Measurements from ENCODE around the gene TALDO1. TPM values are rescaled to one million over a fixed set of nuclear protein-coding genes. Genes with fewer than 3 reads are reported as not detected.

The TALDO1 gene
- total RNA-seq, 1 experiment from 2014 or later, result 268 TPM

DNA sequence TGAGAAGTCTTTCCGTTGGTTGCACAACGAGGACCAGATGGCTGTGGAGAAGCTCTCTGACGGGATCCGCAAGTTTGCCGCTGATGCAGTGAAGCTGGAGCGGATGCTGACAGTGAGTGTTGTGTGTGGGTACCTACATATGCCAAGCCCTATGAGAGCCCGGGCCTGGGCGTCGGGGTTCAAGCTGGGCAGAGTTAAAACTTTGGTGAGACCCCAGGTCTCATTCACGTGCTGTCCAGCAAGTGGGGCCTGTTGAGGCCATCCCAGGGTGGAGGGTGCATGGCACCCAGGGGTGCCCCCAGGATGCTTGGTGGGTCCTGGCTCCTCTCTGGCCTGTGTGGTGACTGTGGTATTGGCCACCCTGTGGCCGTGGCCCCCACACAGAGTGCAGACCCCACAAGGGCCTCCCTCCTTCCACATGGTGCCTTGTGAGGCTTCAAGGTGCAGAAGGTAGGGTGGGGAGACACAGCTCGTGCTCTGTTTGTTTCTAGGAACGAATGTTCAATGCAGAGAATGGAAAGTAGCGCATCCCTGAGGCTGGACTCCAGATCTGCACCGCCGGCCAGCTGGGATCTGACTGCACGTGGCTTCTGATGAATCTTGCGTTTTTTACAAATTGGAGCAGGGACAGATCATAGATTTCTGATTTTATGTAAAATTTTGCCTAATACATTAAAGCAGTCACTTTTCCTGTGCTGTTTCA lies 17.2 kb downstream of the TALDO1 start:
- no peak for DNase-seq
- no peak overlapping the region for H3K27ac ChIP-seq (ENCODE audit: insufficient read length, low read depth, low read length)

More for the DNA sequence above, 17.2 kb downstream of the TALDO1 start:
- H2BK20ac ChIP-seq (ENCODE audit: low read depth, low read length, poor library complexity, severe bottlenecking), result no peak overlapping the region
- no peak overlapping the region for H3K4ac ChIP-seq (ENCODE audit: low read depth, low read length)
- no peaks in the 10 kb centered on the region for H3K79me1 ChIP-seq (ENCODE audit: insufficient read depth, low read depth, low read length, poor library complexity, severe bottlenecking)
- no peak overlapping the region for H2BK5ac ChIP-seq (ENCODE audit: insufficient read length, low read length)
- H3K56ac ChIP-seq (ENCODE audit: insufficient read length, low read depth, low read length), result no peak overlapping the region
- no peak overlapping the region for H3K9ac ChIP-seq (ENCODE audit: extremely low read depth, insufficient read length, low read length)
- H2AFZ ChIP-seq (ENCODE audit: low read length), result no peak overlapping the region
- WGBS (ENCODE audit: extremely low coverage, insufficient read length, low lambda C conversion rate), result no CpG with 5 or more reads among the region's 18 CpGs
- H3K36me3 Mint-ChIP-seq (ENCODE audit: insufficient read depth in 1 of 3, low read depth in 3 of 3), result peaks cover 28 to 73% (median 57%) of the 10 kb centered on the region in 3 experiments; a peak in 6 of 7 replicates
- H3K23me2 ChIP-seq (ENCODE audit: insufficient read length, low read depth, low read length, poor library complexity, severe bottlenecking), result no peaks in the 10 kb centered on the region
- no peak overlapping the region for H3K14ac ChIP-seq (ENCODE audit: insufficient read depth, low read length)
- peak overlapping the region in 1 of 3 experiments; percentile 72; a peak in 1 of 7 replicates for H3K27ac Mint-ChIP-seq
- H4K5ac ChIP-seq (ENCODE audit: insufficient read length, low read depth, low read length), result no peak overlapping the region
- no peaks in the 10 kb centered on the region for H3K9me3 ChIP-seq (ENCODE audit: control insufficient read depth, low read depth, low read length)
- no peak overlapping the region for H2AK5ac ChIP-seq (ENCODE audit: insufficient read length, low read length)
- H3K4me1 ChIP-seq (ENCODE audit: insufficient read depth, low read length), result no peaks in the 10 kb centered on the region
- no peaks in the 10 kb centered on the region for H3K79me2 ChIP-seq (ENCODE audit: insufficient read depth, low read length)
- H4K91ac ChIP-seq (ENCODE audit: insufficient read length, low read depth, low read length), result no peak overlapping the region
- H3K4me2 ChIP-seq (ENCODE audit: insufficient read depth, insufficient read length, low read length), result no peak overlapping the region
- H3K18ac ChIP-seq (ENCODE audit: insufficient read length, low read depth, low read length), result no peak overlapping the region
- H3K9me3 Mint-ChIP-seq, result no peaks in the 10 kb centered on the region
- no peak overlapping the region for H3T11ph ChIP-seq (ENCODE audit: low read length)
- no peak overlapping the region for H2BK15ac ChIP-seq (ENCODE audit: low read depth, low read length)
- peaks cover 11 to 15% of the 10 kb centered on the region in 2 experiments for H3K4me1 Mint-ChIP-seq
- no peaks in the 10 kb centered on the region for H4K20me1 ChIP-seq (ENCODE audit: control insufficient read depth, insufficient read depth, insufficient read length)
- no peak overlapping the region for H3K4me3 Mint-ChIP-seq
- H3K27me3 Mint-ChIP-seq (ENCODE audit: low read depth), result no peaks in the 10 kb centered on the region
- H2BK120ac ChIP-seq (ENCODE audit: low read depth, low read length, poor library complexity, severe bottlenecking), result no peak overlapping the region
- no peak overlapping the region for H3K23ac ChIP-seq (ENCODE audit: insufficient read length, low read depth, low read length)
- no peak overlapping the region for H2BK12ac ChIP-seq (ENCODE audit: insufficient read length, low read depth, low read length)
- TF ChIP-seq, protein P1, sequence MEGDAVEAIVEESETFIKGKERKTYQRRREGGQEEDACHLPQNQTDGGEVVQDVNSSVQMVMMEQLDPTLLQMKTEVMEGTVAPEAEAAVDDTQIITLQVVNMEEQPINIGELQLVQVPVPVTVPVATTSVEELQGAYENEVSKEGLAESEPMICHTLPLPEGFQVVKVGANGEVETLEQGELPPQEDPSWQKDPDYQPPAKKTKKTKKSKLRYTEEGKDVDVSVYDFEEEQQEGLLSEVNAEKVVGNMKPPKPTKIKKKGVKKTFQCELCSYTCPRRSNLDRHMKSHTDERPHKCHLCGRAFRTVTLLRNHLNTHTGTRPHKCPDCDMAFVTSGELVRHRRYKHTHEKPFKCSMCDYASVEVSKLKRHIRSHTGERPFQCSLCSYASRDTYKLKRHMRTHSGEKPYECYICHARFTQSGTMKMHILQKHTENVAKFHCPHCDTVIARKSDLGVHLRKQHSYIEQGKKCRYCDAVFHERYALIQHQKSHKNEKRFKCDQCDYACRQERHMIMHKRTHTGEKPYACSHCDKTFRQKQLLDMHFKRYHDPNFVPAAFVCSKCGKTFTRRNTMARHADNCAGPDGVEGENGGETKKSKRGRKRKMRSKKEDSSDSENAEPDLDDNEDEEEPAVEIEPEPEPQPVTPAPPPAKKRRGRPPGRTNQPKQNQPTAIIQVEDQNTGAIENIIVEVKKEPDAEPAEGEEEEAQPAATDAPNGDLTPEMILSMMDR (conservative IDR thresholded peaks at IDR 0.05), result no peak
- H4K8ac ChIP-seq (replicated peaks; ENCODE audit: insufficient read length, low read depth, low read length), result no peak overlapping the region
- no peaks in the 10 kb centered on the region for H3K27me3 ChIP-seq (ENCODE audit: insufficient read depth, low read length)

All from H9 (cell line).